Inferior parietal cortex (tissue), 1 donor: ENCODE data around the gene DIAPH1.

Source experiments
- DNase-seq: peaks from one replicate; pipeline ENCODE4 v3.0.0-alpha.2; 2016; ENCODE audit errors: extremely low spot score

Gene DIAPH1

DNA sequence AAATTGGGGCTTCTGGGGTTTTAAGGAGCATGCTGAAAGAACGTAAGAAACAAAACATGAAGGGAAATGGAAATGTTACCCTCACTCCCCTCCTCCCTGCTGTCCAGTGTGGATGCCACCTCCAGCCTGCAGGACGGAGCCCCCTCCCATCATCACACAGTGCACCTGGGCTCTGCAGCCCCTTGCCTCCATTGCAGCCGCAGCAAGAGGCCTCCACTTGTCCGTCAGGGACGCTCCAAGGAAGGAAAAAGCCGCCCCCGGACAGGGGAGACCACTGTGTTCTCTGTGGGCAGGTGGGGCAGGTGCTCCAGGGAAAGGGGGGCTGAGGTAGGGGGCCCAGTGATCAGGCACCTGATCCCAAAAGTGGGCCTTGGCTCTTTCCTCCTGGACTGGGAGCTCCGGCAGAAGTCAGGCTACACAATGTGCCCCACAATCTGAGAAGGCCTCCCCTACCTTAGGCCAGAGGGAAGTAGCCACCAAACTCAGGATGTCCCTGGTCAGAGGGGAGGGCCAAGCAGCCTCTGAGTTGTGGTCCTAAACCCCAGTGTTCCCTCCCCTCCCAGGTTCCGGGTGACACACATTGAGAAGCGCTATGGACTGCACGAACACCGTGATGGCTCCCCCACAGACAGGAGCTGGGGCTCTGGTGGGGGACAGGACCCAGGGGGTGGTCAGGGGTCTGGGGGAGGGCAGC lies 20.7 kb upstream of the DIAPH1 start:
- DNase-seq: no peak

DNA sequence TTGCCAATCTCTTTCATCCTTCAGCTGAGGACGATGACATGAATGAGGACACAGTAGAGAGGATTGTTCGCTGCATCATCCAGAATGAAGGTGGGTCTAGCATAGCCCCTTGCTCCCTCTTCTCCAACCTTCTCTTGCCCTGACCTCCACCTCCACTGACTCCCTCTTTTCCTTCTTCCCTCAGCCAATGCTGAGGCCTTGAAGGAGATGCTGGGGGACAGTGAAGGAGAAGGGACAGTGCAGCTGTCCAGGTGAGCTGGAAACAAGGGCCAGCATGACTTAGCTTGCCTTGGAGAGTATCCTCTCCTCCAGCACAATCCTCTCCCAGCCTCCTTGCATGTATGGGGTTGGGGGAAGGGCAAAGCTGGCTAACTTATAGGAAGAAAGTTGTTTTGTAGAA lies 20.0 kb upstream of the DIAPH1 start:
- DNase-seq: no peak

DNA sequence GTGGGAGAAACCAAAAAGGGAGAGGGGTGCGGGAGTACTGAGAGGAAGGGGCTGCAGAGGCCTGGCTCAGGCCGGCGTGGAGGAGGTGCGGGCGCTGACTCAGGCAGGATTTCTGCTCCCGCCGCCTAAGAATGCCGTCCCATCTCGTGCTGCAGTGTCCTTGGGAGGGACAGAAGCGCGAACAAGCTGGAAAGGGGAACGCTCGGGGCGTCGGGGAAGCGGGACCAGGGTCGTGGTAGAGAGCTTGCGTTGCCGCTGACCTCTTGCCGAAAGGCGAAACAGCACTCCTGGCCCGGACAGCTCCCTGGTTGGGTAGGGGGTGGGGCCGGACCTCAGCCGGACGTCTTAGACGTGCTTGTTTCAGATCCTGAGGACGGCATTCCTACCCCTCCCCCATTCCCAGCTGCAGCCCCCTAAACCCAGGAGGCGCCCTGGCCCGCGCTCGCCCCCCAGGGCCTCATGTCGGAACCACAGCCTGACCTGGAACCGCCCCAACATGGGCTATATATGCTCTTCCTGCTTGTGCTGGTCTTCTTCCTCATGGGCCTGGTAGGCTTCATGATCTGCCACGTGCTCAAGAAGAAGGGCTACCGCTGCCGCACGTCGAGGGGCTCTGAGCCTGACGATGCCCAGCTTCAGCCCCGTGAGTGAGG lies 19.1 kb upstream of the DIAPH1 start:
- DNase-seq: no peak

DNA sequence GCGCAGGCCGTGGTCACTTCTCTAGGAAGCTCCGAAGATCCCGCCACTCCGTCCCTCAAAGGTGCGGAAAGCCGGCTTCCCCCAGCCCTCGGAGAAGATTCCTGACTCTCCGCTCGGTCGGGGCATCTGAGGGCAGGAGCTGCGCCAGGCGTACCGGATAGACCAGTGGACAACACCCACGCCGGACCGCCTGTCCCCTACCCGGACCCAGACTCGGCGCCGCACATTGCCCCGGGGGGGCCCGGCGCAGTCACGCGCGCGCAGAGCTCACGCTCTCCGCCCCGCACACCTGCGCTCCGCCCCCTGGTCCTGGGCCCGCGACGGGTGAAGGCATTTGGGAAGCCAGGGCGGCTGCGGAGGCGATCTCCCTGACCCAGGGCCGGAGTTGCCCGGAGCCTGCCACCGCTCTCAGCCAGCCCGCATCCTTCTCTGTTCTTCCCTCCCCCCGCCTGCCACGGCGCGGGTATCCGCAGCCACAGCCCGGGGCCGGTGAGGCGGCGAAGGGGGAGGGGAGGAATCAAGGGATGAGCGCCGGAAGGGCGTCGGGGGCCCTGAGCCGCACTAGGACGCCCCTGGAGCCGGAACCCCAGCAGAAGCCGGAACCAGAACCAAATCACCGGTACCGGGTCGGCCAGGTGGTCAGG lies 18.4 kb upstream of the DIAPH1 start:
- DNase-seq: no peak

DNA sequence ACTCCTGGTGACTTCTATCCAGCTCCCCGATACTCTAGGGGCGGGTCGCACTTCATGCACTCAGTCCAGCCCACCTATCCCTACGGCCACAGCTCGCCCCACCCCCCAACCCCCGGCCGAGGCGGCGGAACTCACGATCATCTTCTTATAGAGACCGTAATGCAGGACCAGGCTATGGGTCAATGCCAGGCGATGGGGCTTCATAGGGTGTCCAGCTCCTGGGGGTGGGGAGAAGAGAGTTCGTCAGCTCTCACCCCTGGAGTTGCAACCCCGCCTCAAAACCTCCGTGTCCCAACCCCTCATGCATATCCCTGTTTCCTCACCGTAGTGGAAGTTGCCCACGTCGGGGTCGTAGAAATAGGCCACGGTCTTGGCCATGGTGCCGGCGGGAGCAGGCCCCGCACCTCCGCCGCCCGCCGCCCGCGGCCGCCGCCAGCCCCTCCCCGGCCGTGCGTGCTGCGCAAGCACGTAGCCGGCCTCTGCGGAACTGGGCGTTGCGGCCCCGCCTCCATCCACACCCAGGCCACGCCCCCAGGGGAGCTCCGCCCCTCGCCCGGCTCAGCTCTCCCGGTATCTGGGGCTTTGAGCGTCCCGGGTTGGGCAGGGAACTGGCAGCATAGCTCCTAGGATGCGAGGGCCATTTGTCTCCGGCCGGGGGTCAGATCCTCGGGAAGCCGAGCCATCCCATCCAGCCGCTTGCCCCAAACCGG lies 17.8 kb upstream of the DIAPH1 start, which contains the start of the genes HDAC3 and RELL2:
TSS of gene HDAC3 (minus strand) at position 437 of the 710 bp plus-strand sequence. CDS start at position 378, 59 bp downstream.
TSS of gene RELL2 (plus strand) at position 585 of the 710 bp plus-strand sequence. CDS start 1,229 bp downstream, outside the sequence.
- DNase-seq: peak; percentile 92

DNA sequence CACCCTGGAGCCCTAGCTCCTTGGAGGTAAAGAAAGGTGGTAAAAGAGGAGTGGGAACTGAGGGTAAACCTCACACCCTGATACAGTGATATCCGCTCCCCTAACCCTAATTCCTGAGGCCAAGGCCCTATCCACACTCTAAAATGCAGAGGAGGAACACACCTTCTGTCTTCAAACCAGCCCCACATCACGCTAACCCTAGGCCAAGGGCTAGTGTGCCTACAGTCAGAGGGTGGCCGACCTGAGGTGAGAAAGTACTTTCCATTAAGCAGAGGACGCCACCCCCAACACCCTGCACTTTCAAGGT lies 17.3 kb upstream of the DIAPH1 start:
- DNase-seq: no peak

DNA sequence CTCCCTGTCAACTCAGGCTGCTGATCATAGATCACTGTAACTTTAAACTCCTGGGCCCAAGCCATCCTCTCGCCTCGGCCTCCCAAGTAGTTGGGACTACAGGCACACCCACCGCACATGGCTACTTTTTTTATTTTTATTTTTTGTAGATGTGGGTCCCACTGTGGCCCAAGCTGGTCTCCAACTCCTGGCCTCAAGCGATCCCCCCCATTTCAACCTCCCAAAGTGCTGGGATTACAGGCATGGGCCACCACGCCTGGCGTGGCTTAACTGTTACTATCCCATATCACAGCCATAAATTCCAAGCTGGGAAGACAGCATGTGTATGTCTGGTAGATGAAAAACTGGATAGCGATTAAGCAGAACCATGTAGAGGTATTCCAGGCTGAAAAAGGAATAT lies 16.8 kb upstream of the DIAPH1 start:
- no peak for DNase-seq

DNA sequence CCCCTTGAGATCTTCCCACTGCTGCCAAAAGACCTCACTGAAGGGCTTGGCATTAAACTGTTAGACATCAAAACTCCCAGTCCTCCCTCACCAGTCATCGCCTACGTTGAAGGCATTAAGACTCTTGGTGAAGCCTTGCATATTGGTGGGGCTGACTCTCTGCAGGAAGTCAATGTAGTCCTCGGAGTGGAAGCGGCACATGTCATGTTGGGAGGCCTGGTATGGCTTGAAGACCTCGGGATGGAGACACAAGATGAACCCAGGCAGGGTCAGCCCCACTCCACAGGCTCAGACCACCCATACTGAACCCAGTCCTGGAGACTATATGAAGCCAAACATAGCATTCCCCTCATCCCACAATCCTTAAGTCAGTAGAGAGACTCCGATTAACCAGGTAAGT lies 15.9 kb upstream of the DIAPH1 start:
- no peak for DNase-seq

DNA sequence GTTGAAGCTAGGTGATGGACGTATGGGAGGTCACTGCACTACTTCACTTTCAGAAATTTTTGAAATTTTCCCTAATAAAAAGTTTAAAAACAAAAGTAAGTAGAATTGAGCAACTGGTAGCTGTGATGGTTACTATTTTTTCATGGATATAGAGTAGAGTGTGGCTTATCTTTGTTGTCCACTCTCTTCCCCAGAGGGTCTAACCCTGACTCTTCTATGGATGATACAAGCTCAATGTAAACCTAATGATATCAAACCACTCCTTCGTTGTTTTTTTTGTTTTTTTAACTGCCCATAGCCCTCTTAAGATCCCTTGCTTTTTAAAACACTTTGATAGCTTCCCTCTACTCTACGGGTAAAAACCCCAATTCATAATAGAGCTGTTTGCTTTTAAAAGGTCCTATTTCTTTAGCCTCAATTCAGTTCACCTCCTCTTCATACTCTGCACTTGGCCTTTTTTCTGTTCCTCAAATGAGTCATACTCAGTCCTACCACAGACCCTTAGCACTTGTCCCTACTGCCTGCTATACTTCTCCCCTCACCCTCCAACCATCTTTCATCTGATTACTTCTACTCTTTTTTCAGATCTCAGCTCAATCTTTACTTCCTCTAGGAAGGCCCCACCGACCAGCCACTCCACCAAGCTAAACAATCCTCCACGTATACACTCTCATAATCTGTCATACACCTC lies 15.2 kb upstream of the DIAPH1 start:
- no peak for DNase-seq

DNA sequence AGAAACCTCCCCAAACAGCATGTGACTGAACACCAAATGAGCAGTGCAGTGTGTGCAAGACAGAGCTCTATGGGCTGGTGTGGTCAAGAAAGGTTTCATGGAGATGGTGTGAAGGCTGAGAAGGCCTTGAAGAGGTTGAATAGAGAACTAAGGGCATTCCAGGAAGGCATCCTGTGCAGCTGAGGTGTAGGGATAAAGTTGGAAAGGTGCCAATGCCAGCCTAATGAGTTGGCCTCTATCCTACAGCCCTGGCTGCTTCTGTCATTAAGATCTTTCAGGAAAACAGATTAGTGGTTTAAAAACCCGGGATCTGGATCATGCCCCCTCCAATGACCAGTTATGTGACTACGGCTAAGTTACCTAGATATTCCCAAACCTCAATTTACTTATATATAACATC lies 13.8 kb upstream of the DIAPH1 start:
- no peak for DNase-seq

DNA sequence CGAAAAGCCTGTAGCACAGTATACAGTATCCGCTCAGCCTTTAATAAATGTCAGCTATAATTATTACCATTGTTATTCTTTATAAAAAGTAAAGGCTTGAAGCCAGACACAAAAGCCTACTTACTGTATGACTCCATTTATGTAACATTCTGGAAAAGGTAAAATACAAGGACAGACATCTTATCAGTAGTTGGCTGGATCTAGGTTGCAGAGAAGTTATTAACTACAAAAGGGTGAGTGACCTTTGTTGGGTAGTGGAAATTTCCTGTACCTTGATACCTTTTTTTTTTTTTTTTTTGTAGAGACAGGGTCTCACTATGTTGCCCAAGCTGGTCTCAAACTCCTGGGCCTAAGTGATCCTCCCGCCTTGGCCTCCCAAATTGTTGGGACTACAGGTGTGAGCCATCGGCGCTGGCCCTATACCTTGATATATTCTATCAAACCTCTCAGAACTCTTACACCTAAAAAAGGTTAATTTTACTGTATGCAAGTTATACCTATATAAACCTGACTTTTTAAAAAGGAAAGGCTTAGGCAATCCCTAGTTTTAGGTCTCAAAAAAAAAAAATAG lies 11.9 kb upstream of the DIAPH1 start:
- no peak for DNase-seq

DNA sequence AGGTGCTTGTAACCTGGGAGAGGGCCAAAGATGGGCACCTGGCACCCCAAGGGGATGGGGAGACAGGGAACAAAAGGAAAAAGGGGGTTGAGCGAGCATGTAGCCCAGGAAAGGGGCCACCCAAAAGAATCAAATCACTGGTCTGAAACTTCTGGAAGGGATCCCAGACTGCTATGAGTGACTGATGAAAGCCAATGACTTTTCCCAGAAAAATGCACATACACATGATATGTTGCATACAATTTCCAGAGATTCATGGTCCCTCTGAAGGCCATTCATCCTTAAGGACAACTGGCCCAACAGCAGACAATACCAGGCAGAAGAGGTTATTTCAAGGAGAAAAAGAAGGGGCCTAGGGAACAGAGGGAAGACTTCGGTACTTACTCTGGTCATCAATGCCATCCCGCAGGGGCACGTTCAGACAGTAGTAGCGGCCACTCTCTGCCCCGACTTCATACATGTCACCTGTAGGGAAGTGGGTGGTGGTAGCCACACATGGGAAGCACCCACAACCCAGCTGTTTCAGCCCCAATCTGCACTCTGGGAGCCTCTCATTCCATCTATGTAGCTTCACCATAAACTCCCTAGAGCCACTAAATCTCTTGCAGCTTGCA lies 9.5 kb upstream of the DIAPH1 start:
- no peak for DNase-seq

DNA sequence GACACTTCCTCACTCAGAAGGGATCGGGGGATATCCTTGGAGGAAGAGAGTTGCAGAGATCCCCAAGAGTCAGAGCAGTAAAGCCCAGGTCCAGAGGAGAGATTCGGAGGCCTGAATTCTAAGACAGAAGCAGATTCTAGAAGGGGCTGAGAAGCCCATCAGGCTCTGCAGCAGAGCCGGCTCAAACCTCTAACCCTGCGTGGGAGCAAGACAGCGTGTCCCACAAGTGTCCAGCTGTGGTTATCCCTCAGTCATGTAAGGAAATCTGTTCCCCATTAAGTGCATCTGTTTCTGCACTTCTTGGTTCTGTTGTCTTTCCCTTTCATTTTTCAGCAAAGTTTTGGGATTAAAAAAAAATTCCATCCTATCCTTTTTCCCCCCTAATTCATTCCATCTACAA lies 4.8 kb upstream of the DIAPH1 start:
- no peak for DNase-seq

DNA sequence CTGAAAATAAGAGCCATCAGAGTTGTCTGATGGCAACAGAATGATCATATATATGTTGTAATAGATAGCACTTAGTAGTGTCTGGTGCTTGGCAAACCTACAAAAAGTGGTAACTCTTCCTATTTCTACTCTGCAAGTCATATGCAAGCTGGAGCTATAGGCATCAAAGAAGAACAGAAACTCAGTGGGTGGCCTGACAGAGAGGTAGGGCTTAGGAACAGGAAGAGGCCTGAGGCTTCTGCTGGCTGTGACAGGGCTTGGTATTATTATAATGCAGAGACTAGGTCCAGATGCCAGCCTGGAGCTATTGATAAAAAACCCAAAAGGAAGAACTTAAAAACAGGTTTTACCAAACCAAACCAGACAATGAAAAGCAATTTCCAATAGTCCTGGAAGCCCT lies 4.4 kb upstream of the DIAPH1 start:
- DNase-seq: no peak

DNA sequence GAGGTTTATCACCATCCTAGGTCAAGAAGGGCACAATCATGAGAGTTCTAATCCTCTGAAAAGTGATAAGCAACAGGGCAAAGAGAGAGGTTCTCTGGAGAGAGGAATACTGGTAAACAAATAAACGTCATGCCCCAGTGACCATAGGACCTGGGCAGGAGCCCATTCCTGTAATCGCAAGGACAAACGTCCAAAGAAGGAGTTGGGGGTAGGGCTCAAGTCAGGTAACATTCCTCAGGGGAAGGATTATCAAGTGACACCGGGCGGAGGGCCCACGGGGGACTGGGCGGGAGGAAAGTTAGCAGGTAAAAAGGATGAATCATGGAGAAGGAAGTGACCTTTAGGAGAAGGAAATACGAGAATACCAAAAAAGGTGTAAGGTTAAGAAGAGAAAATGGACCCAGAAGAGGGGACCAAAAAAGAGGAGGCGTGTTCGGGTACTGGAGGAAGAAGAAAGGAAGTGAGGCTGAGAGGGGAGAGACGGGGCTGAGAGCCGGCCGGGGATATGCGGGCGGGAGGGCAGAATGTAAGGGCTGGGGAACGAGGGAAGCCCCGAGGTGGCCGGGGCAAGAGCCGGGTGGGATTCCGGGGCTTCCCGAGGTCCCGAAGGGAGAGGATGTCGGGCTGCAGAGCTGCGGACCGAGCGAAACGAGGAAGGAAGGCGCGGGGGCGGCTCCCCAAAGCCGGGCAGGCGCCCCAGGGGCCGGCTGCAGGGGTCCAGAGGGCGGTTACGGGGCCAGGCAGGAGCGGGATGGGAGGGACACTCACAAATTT lies 583 bp downstream of the DIAPH1 start:
- DNase-seq: no peak

DNA sequence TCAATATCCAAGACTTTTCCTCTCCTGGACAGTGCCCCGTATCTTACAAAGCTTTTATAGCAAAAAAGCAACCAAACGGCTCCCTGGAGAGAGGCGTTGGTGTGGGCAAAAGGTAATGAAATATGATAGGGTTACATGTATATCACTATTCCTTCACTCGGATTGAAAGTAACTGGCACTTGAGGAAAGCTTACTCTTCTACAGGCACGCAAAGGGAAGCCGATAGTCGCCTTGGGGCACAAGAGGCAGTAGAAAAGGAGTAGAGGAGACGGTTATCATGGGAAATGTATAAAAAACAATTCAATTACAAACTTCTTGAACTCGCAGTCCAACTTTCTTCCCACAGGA lies 1.1 kb downstream of the DIAPH1 start:
- no peak for DNase-seq

DNA sequence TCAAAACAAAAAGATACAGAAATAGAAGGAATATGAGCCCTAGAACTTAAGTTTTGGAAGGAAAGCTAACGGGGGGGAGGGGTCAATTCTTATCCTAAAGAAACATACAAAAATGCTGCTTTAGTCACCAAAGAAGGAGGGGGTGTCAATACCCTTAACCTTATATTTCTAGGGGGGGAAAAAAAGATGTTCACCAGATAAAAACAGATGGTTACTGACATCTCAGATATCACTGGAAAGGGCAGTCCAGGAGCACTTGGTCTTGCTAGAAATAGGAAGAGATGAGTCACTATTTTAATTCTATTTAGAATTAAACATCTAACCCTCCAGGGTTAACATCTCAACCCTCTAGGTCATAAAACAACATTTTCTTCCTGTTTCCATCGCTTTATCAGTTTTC lies 1.7 kb downstream of the DIAPH1 start:
- DNase-seq: no peak

DNA sequence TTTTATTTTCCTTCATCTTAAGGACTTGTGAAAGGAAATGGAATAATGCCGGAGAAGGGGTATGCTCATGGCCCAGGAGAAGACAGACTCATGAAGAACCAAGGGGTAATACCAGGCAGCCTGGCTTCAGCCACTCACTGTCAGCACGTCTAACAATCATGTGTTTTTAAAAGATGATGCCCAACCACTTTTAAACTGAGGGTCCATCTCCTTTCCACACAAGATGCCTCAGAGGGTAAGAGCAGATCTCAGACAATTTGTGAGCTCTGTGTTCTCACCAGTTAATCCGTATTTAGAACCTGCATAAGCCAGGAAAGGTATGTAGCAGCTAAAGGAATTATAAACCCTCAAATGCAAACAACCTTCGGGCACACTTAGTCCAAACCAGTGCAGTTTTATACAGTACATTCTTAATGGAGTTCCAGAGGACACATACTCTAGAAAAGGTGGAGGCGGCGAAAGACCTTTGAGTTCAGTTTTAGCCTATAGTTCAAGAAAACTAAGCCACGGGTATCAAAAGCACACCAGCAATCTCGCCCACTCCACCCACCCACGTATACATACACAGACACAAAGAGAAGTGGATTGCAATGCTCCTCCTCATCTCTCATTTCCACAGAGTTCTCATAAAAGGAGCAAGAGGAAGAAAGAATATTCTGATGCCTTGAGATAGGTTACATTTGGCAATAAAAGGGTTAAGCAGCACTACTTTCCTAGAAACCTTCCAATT lies 2.6 kb downstream of the DIAPH1 start:
- no peak for DNase-seq

DNA sequence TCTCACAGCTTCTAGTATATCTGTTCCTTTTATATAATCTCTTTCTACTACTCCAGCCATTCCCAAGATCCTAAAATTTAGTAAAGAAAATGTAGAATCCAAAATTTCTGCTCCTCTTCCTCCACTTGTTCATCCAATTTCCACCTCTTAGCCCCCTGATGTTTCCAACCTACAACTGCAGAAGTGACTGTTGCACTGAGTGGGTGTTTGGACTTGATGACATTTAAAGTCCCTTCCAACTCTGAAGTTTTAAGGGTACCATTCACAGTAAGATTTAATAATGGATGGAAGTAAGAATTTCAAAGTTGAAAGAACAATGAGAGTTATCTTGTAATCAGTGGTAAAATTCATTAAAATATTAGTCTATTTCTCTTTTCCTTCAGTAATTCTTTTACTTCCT lies 5.5 kb downstream of the DIAPH1 start:
- no peak for DNase-seq

DNA sequence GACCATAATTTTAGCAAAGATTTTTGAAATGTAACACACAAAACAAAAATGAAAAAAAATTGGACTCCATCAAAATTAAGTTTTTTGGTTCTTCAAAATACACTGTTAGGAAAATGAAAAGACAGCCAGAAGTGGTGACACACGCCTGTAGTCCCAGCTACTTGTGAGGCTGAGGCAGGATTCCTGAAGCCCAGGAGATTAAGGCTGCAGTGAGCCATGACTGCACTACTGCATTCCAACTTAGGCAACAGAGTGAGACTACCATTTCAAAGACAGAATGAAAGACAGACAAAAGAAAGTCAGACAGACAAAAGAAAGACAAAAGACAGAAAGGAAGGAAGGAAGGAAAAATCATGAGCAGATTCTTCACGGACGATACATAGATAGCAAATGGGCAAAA lies 7.5 kb downstream of the DIAPH1 start:
- no peak for DNase-seq
